ENCODE measurements around the gene SMIM1.

Gene SMIM1

GRCh38 chr1:3777078-3777547, 4.6 kb downstream of the SMIM1 start:
- ChIA-PET CTCF (no interaction called here), POLR2A (no interaction called here)
- H3K4me3 ChIP-seq (ENCODE audit: low read depth, low read length): no peak overlapping the region
- TF ChIP-seq CTCF (IDR thresholded peaks at IDR 0.05; ENCODE audit: insufficient read depth, low read length, missing control alignments): no peak
- no peak for DNase-seq (ENCODE audit: low read depth, low spot score)

GRCh38 chr1:3777647-3778589, 5.4 kb downstream of the SMIM1 start:
- TF ChIP-seq CTCF (IDR thresholded peaks at IDR 0.05; ENCODE audit: insufficient read depth, low read length, missing control alignments): no peak
- no peak overlapping the region for H3K4me3 ChIP-seq (ENCODE audit: low read depth, low read length)
- DNase-seq (ENCODE audit: low read depth, low spot score): no peak
- CTCF ChIA-PET: no interaction called here
- POLR2A ChIA-PET: no interaction called here

- ChIA-PET POLR2A (no interaction called here), CTCF (interaction anchor here (1.2 kb wide), 1 partner anchor 36 kb away, joined by 3 read pairs; no protein-coding TSS in a partner anchor)
- H3K4me3 ChIP-seq (ENCODE audit: low read depth, low read length): no peak overlapping the region
- no peak for DNase-seq (ENCODE audit: low read depth, low spot score)
- TF ChIP-seq CTCF (IDR thresholded peaks at IDR 0.05; ENCODE audit: insufficient read depth, low read length, missing control alignments): no peak
Observed at GRCh38 chr1:3778590-3779264, 6.2 kb downstream of the SMIM1 start.

- CTCF ChIA-PET: interaction anchor here (1.2 kb wide), 1 partner anchor 36 kb away, joined by 3 read pairs; no protein-coding TSS in a partner anchor
- POLR2A ChIA-PET: no interaction called here
- no peak for TF ChIP-seq CTCF (IDR thresholded peaks at IDR 0.05; ENCODE audit: insufficient read depth, low read length, missing control alignments)
- no peak overlapping the region for H3K4me3 ChIP-seq (ENCODE audit: low read depth, low read length)
- no peak for DNase-seq (ENCODE audit: low read depth, low spot score)
Observed at GRCh38 chr1:3779265-3779911, 6.8 kb downstream of the SMIM1 start.

GRCh38 chr1:3779912-3780416, 7.4 kb downstream of the SMIM1 start:
- no peak for TF ChIP-seq CTCF (IDR thresholded peaks at IDR 0.05; ENCODE audit: insufficient read depth, low read length, missing control alignments)
- ChIA-PET CTCF (interaction anchor here (1.2 kb wide), 1 partner anchor 37 kb away, joined by 3 read pairs; no protein-coding TSS in a partner anchor), POLR2A (no interaction called here)
- no peak overlapping the region for H3K4me3 ChIP-seq (ENCODE audit: low read depth, low read length)
- DNase-seq (ENCODE audit: low read depth, low spot score): no peak
